Gastrocnemius medialis (tissue), 4 donors: ENCODE data around the gene UBE2D3.

Source experiments
- POLR2A ChIP-seq, 2 donors: fragments of 450-650 bp; IDR thresholded peaks; one replicate each; pipeline ENCODE4 v1.6.1; 2017; ENCODE audit warnings: antibody characterized with exemption in 2 of 2, mild to moderate bottlenecking in 2 of 2, moderate library complexity in 2 of 2
- TF ChIP-seq, protein P1 (sequence below), 5 experiments: fragments of 450-650 bp in 3 of 5; fragments of 200-600 bp in 2 of 5; sonication (generic) in 2 of 5; IDR thresholded peaks in 4 of 5; conservative IDR thresholded peaks in 1 of 5; 1 replicate in 4 of 5; 2 replicates in 1 of 5; pipeline ENCODE4 v1.5.1; 2016 to 2019; ENCODE audit warnings: antibody characterized with exemption in 5 of 5, mild to moderate bottlenecking in 3 of 5, moderate library complexity in 3 of 5

DNA sequence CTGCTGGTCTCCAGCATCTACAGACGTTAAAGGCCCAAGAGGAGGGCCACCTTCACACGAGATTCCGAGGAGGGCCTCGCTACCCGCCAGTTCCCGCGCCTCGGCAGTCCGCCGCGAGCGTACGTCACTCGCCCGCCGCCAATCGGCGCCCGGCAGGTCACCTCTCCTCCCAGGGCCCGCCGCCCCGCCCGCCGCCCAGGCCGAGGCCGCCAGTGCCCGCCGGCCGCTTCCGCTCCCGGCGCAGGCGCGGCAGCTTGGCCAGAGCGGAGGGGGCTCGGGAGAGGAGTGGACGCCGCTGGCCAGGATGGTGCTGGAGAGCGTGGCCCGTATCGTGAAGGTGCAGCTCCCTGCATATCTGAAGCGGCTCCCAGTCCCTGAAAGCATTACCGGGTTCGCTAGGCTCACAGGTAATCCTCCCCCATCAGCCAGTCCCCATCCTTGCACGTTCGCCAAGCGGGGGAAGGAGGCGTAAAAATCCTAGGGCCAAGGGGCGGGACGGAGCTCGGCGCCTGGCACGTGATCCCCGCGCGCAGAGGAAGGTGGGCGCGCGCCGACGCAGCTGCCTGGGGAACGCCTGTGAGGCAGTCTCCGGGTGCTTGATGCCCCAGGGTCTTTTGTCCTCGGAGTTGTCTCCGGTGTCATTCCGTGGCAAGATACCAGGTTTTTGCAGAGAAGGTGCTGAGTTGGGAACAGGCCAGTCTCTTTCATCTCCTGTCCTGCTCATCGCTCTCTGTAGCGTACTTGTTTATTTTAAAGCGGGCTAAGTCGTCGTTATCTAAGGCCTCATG lies 41.6 kb upstream of the UBE2D3 start, which contains the start of gene CISD2:
- TF ChIP-seq, protein P1, sequence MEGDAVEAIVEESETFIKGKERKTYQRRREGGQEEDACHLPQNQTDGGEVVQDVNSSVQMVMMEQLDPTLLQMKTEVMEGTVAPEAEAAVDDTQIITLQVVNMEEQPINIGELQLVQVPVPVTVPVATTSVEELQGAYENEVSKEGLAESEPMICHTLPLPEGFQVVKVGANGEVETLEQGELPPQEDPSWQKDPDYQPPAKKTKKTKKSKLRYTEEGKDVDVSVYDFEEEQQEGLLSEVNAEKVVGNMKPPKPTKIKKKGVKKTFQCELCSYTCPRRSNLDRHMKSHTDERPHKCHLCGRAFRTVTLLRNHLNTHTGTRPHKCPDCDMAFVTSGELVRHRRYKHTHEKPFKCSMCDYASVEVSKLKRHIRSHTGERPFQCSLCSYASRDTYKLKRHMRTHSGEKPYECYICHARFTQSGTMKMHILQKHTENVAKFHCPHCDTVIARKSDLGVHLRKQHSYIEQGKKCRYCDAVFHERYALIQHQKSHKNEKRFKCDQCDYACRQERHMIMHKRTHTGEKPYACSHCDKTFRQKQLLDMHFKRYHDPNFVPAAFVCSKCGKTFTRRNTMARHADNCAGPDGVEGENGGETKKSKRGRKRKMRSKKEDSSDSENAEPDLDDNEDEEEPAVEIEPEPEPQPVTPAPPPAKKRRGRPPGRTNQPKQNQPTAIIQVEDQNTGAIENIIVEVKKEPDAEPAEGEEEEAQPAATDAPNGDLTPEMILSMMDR (IDR thresholded peaks at IDR 0.05 in 4 of 5, conservative IDR thresholded peaks at IDR 0.05 in 1 of 5), result peak in 1 of 5 experiments; percentile 7
- peak; percentile 62 to 80 for TF ChIP-seq POLR2A (IDR thresholded peaks at IDR 0.05)
